Spleen (tissue), 7 donors: ENCODE data around the gene PARK7.

ENCODE experiments used
- POLR2A ChIP-seq, 3 donors: fragments of 450-650 bp; IDR thresholded peaks; one replicate each; pipeline ENCODE4 v1.5.1; 2017; ENCODE audit warnings: antibody characterized with exemption in 3 of 3, mild to moderate bottlenecking in 1 of 3
- POLR2AphosphoS5 ChIP-seq, 3 donors: sonication (generic); formaldehyde crosslinking; IDR thresholded peaks; one replicate each; pipeline ENCODE4 v1.5.1; 2017; ENCODE audit warnings: antibody characterized with exemption in 3 of 3
- TF ChIP-seq, protein P1 (sequence below), 11 experiments: fragments of 200-600 bp in 7 of 11; fragments of 450-650 bp in 4 of 11; sonication (generic) in 4 of 11; IDR thresholded peaks in 8 of 11; conservative IDR thresholded peaks in 3 of 11; 1 replicate in 7 of 11; 2 replicates in 4 of 11; pipeline versions ENCODE4 v1.4.0 to v1.8.0; 2016 to 2021; ENCODE audit warnings: antibody characterized with exemption in 11 of 11, inconsistent platforms in 4 of 11, mild to moderate bottlenecking in 1 of 11
- donor health status: DM: no; HTN: no; CAD: no; lungs with moderate emphysema.
- donor health status: DM: no; HTN: no; CAD: no.
- donor health status: DM: no; HTN: no; CAD: no.

GRCh38 chr1:8004803-8005573, 43.5 kb downstream of the PARK7 start:
- TF ChIP-seq, protein P1, sequence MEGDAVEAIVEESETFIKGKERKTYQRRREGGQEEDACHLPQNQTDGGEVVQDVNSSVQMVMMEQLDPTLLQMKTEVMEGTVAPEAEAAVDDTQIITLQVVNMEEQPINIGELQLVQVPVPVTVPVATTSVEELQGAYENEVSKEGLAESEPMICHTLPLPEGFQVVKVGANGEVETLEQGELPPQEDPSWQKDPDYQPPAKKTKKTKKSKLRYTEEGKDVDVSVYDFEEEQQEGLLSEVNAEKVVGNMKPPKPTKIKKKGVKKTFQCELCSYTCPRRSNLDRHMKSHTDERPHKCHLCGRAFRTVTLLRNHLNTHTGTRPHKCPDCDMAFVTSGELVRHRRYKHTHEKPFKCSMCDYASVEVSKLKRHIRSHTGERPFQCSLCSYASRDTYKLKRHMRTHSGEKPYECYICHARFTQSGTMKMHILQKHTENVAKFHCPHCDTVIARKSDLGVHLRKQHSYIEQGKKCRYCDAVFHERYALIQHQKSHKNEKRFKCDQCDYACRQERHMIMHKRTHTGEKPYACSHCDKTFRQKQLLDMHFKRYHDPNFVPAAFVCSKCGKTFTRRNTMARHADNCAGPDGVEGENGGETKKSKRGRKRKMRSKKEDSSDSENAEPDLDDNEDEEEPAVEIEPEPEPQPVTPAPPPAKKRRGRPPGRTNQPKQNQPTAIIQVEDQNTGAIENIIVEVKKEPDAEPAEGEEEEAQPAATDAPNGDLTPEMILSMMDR (IDR thresholded peaks at IDR 0.05 in 8 of 11, conservative IDR thresholded peaks at IDR 0.05 in 3 of 11) = no peak
- TF ChIP-seq POLR2A (IDR thresholded peaks at IDR 0.05) = no peak
- TF ChIP-seq POLR2AphosphoS5 (IDR thresholded peaks at IDR 0.05) = peak; percentile 55 to 72 (median 59)
